ENCODE measurements around the gene CIDEC.

The CIDEC gene, protein sequence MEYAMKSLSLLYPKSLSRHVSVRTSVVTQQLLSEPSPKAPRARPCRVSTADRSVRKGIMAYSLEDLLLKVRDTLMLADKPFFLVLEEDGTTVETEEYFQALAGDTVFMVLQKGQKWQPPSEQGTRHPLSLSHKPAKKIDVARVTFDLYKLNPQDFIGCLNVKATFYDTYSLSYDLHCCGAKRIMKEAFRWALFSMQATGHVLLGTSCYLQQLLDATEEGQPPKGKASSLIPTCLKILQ

DNA sequence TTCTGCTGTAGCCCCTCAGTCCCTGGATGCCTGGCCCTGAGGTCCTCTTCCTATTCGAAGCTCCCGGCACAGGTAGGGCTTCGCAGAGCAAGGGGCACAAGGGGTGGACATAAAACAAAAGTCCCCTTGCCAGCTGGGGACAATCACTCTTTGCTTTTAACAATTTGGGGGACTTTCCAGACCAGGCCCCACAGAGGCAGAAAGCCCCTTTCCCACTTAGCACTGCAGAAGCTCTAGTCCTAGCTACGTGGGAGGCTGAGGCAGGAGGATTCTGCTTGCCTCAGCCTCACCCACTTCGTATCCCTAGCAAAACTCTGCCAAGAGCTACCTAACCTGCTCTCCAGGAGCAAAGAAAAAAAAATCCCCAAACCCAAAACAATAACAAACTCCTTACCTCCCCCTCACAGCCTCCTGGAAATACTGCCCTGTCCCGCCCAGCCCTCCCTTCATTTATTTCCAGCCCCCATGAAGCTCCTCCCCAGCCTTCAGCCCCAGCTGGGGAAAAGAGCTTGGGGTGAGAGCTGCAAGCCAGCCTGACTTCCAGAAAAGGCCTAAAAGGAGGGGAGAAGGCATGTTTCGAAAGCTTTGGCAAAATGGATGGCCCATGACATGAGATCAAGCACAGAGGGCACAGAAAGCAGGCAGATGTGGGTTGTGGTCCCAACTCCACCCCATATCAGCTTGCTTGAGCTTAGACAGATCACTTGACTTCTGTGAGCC lies at the start of gene CIDEC:
TSS of gene CIDEC (minus strand) at position 424 of the 720 bp plus-strand sequence. CDS start 1,767 bp downstream, outside the sequence.
- DNase-seq: no peak

DNA sequence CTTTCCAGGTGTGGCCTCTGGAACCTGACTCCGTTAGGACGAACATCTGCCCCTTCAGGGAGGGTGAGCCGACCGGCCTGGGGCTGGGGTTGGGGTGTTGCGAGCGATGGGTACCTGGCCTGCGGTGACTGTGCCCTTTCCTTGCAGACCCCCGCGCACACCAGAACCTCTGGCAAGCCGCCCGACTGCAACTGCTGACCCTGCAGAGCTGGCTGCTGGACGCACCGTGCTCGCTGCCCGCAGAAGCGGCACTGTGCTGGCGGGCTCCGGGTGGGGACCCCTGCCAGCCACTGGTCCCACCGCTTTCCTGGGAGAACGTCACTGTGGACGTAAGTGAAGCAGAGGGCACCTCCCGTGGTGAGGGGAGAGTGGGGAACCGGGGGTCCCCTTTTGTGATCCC lies 48.1 kb upstream of the CIDEC start:
- DNase-seq: no peak

DNA sequence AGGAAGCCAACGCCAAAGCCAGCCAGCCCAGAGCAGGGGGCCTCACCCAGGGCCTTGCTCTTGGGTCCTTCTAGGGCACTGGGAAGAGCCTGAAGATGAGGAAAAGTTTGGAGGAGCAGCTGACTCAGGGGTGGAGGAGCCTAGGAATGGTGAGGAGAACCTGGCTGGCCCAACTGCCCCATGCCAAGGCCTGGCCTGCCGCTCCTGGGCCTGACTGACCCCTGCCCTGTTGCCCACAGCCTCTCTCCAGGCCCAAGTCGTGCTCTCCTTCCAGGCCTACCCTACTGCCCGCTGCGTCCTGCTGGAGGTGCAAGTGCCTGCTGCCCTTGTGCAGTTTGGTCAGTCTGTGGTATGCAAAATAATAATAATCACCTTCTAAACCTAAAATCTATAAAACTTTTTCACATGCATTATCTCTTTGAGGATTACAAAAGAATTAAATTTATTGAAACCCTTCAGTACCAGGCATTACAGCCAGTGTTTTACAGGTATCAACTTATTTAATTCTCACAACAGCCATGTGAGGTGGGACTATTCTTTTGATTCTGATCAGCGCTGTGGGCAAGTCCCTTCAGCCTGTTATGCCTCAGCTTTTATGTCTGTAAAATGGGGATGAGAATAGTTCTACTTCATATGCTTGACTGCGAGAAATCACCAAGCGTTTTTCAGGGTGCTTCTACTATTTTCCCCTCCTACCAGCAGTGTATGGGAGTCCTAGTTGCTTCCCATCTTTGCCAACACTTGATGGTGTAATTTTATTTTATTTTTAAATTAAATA lies 38.4 kb upstream of the CIDEC start:
- DNase-seq: no peak

DNA sequence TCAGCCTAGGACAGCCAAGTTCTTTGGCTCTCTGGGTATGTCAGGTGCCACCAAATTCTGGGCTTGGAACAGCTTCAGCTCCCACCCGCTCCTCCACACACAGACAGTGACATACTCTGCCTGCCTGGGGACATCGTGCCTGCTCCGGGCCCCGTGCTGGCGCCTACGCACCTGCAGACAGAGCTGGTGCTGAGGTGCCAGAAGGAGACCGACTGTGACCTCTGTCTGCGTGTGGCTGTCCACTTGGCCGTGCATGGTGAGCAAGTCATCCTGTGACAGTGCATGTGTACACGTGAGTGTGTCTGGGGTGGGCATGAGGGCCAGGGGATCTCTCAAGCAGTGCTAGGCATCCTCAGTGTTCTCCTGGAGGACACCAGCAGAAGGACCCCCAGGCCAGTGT lies 37.8 kb upstream of the CIDEC start:
- no peak for DNase-seq

DNA sequence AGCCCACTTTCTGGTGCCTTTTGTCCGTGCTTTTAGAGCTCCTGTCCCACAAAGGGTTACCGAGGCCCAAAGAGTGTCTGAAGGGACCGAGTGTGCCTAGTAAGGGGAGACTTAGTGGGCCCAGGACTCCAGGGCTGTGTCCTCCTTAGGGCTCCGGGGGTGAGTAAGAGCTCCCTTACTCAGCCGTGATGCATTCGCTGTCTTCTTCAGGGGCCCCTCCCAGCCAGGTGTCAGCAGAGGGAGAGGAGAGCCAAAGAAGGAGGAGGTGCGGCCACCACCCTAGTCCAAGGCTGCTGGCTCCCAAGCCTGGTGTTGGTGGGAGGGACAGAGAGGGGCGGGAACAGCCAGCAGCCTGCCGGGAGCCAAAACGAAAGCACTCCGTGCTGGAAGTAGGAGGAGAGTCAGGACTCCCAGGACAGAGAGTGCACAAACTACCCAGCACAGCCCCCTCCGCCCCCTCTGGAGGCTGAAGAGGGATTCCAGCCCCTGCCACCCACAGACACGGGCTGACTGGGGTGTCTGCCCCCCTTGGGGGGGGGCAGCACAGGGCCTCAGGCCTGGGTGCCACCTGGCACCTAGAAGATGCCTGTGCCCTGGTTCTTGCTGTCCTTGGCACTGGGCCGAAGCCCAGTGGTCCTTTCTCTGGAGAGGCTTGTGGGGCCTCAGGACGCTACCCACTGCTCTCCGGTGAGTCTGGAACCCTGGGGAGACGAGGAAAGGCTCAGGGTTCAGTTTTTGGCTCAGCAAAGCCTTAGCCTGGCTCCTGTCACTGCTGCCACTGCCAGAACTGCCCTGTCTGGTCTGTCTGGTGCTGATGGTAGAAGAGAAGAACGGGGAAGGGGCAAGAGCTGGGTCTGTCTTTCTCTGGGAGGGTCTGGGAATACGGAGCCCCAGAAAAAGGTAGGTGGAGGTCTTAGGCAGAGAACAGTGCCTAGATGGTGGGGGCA lies 37.0 kb upstream of the CIDEC start, which contains the start of gene IL17RC:
TSS of gene IL17RC (plus strand) at position 365 of the 947 bp plus-strand sequence. CDS start at position 583, 218 bp downstream.
- DNase-seq: no peak

DNA sequence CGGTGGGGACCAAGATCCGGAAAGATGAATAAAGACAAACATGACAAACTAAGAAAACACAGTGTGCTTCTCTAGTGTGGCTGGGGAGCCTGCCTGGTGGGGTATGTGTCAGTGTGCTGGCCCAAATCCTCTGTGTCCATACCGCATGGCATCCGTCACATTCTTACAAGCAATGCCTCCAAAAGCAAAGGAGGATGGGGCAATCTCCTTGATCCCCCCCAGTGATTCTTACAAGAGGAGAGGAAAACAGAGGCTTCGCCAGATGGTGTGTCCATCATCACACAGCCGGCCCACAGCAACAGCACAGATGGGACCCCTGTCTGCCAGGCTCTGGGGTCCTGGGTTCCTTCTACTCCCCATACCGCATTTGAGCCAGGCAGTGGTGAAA lies 36.3 kb upstream of the CIDEC start:
- no peak for DNase-seq

DNA sequence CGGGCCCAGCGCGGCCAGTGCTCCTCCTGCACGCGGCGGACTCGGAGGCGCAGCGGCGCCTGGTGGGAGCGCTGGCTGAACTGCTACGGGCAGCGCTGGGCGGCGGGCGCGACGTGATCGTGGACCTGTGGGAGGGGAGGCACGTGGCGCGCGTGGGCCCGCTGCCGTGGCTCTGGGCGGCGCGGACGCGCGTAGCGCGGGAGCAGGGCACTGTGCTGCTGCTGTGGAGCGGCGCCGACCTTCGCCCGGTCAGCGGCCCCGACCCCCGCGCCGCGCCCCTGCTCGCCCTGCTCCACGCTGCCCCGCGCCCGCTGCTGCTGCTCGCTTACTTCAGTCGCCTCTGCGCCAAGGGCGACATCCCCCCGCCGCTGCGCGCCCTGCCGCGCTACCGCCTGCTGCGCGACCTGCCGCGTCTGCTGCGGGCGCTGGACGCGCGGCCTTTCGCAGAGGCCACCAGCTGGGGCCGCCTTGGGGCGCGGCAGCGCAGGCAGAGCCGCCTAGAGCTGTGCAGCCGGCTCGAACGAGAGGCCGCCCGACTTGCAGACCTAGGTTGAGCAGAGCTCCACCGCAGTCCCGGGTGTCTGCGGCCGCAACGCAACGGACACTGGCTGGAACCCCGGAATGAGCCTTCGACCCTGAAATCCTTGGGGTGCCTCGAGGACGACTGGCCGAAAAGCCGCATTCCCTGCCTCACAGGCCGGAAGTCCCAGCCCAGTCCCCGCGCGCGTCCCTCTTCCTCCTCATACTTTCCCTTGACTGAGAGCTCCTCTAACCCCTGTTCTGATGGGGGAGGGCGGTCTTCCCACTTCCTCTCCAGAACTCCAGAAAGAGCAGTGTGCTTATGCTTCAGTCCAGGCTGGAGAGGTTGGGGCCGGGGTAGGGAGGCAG lies 35.4 kb upstream of the CIDEC start:
- DNase-seq: no peak

DNA sequence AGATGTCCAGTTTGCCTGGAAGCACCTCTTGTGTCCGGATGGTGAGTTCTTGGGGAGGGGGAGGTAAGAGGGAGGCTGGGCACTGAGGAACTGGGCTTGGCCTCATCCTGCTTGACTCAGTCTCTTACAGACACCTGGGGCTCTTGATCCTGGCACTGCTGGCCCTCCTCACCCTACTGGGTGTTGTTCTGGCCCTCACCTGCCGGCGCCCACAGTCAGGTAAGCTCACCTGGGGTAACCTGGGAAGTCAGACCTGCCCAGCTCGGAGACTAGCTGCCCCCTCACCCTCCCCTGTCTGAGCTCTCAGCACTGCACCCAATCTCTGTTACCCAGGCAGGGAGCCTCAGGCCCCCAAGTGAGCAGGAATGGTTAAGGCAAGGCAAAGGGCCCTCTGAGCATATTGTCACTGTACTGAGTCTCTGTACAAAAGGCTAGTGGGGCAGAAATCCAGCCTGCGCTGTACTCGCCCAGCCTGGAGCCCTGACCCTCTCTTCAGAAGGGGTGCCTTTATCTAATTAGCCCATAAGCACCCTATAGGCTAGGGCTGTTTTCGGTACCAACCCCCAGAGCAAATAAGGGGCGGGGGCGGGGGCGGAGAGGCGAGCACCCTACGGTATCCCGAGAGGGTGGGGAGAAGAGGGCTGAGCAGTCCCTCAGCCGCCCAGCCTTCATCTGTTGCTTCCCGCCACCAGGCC lies 34.7 kb upstream of the CIDEC start:
- no peak for DNase-seq

DNA sequence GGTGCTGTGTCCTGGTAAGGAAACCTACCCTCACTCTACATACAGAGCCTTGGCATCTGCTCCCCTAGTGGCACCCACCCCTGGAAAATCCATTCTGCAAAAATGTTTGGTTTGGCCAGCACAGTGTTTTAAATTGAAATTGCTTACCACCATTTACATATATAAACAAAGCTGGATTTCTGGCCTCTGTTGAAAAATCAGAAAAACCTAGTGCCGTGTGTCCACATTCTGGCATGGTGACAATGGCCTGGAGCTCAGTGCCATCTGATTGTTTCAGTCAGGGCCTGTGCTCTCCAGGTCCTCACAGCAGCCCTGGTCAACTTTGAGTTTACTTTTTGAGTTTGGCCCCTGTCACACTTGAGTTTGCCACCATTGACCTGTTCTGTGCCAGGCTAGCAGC lies 34.0 kb upstream of the CIDEC start:
- no peak for DNase-seq

DNA sequence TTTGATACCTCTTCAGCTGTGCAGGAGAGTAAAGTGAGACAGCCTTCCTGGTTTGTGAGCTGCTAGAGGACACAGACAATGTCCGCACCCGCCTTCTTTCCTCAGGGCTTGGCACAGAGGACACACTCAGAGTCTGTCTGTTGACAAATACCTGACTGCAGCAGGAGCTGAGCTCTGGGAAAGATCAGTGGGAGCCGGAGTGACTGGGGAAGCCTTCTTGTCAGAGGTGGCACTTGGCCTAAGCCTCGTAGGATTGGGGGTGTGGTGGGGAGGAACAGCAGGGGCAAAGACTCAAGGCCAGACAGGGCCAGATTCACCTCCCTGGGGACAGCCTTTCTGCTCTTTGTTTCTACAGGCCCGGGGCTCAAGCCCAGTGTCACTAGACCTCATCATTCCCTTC lies 33.5 kb upstream of the CIDEC start:
- no peak for DNase-seq

DNA sequence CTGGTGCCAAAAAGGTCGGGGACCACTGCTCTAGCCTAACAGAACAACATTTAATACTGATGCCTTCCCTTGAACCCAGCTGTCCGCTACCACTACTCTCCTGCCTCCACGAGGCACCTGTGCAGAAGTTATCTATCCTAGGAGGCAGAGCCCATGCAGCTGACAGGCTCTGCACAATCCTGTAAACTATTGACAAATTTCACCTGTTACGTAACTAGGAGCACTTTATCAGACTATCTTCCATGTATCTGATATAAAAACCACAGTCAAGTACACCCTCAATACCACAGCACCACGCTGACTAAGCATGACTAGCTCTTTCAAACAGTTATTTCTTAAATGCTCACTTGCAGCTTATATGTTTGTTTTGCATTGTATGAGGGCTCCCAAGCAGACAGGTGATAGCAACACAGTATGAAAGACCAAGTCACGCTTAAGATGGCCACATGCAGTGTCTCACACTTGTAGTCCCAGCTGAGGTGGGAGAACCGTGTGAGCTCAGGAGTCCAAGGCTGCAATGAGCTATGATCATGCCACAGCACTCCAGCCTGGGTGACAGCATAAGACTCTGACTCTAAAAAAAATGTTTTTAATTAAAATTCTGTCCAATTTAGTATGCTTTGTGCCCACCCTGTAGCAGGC lies 32.4 kb upstream of the CIDEC start:
- DNase-seq: no peak

DNA sequence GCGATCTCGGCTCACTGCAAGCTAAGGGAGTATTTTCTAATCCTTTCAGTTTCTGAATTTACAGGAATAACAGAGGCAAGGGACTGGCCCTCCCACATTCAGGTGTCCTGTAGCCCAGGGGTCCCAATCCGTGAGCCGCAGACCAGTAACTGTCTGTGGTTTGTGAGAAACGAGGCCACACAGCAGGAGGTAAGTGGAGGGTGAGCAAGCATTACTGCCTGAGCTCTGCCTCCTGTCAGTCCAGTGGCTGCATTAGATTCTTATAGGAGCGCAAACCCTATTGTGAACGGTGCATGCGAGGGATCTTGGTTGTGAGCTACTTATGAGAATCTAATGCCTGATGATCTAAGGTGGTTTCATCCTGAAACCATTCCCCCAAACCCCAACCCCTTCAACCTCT lies 31.8 kb upstream of the CIDEC start:
- no peak for DNase-seq

DNA sequence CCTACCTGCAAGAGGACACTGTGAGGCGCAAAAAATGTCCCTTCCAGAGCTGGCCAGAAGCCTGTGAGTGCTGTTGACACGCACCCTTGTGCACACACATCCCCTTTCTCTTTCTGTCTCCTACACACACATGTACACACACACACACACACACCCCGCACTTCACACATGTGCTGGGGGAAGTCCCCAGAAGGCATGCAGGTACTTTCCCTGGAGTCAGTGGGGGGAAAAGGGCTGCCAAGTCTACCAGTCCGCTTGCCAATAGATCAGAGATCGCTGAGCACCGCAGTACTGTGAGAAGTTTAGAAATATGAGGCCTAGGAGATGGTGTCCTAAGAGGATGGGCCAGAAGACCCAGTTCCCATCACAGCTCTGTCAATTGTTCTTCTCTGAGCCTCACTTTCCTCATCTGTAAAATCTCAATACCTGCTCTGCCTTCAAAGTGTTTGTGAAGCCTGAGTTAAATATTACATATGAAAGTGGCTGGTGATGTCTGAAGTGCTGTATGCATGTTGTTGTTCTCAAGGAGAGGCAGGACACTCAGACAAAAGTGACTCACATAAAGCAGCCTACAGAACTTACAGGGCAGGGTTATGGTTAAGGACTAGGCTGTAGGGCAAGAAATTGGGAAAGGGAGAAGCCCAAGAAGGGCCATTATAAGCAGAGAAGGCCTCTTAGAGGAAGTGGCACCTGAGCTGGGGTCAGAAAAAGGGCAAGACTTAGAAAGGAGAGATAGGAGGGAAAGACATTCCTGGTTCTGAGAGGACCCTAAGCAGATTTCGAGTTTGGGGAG lies 29.4 kb upstream of the CIDEC start:
- DNase-seq: no peak

DNA sequence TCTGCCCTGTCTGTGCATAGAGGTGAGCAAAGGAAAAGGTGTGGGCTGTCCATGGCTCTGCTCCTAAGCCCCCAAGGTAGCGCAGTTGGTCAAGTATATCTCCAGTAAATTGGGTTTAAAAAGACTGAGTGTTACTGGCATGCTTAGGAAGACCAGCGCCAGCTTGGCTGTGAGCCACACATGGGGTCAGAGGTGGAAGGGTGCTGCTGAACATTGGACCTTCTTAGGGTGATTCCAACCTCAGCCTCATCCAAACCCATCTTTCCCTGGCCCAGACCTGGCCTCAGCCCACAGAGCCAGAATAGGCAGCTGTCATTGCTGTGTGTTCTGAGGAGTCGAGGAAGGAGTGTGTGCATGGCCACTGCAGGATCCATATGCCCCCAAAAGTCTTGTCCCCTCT lies 28.2 kb upstream of the CIDEC start:
- no peak for DNase-seq

DNA sequence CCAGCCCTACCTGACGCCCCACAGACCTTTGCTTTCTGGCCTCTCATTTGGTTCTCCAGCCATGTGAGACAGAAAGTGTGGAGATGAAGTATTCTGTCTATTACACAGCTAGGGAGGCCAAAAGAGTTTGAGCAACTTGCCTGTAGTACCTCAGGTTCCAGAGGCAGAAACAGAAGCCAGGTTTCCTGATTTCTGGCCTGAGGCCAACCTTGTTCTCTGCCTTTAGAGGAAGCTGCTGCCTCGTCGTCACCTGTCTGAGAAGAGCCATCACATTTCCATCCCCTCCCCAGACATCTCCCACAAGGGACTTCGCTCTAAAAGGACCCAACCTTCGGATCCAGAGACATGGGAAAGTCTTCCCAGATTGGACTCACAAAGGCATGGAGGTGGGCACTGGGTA lies 26.4 kb upstream of the CIDEC start:
- DNase-seq: no peak

DNA sequence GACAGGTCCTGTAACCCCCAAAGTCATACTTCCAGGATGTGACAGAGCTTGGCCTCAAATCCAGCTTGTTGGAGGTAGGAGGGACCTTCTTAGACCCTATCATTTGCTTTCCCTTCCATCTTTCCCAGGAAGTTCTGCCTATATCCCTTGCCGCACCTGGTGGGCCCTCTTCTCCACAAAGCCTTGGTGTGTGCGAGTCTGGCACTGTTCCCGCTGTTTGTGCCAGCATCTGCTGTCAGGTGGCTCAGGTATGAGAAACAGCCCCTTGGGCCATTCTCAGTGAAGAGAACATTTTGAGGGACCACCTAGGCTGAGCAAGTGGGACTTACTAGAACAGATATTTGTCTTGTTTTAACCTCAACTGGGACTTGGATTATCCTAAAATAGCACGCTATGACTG lies 23.9 kb upstream of the CIDEC start:
- no peak for DNase-seq

DNA sequence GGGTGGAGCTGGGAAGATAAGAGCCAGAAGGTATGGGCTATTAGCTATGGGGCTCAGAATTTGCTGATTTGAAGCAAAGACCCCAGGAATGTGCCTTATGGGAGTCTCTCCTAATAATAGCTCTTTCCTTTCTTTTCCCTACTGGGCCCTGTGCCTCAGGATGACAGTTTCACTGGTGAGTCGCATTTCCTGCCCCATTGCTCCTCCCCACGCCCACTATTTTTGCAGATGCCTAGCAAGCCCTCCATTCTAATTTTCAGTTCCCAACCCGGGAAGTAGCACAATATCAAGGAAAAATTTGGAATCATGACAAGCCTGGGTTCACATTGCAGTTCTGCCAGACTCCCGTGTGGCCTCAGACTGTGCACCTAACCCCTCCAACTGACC lies 23.2 kb upstream of the CIDEC start:
- DNase-seq: no peak

DNA sequence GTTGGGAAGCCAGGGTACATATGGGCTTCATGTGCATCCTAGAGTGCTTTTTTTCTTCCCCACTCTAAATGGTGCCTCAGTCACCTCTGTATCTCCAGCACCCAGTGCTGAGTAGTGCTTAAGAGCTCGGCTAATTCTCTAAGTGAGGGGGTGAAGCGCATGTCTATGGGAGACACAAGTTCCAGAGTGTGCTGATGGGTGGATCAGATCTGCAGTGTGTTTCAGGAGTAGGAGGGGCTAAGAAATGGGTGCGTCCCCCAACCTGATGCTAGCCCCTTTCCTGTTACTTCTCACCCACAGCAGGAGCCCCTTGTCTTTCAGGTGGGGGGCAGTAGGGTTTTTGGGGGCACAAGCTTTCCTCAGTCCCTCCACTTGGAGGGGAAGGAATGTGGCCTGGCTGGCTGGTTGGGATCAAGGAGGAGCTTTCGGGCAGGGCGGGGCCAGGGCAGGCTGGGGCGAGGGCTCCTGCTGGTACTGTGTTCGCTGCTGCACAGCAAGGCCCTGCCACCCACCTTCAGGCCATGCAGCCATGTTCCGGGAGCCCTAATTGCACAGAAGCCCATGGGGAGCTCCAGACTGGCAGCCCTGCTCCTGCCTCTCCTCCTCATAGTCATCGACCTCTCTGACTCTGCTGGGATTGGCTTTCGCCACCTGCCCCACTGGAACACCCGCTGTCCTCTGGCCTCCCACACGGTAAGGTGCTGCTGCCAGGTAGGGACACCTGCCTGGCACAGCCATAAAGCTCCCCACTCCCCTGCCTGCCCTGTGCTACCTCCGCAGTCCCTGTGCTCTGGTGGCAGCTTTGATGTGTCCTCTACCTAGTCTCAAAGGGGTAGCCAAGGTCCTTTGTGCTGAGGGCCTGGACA lies 22.6 kb upstream of the CIDEC start, which contains the start of gene IL17RE:
TSS of gene IL17RE (plus strand) at position 477 of the 866 bp plus-strand sequence. CDS start at position 562, 85 bp downstream.
- DNase-seq: no peak

DNA sequence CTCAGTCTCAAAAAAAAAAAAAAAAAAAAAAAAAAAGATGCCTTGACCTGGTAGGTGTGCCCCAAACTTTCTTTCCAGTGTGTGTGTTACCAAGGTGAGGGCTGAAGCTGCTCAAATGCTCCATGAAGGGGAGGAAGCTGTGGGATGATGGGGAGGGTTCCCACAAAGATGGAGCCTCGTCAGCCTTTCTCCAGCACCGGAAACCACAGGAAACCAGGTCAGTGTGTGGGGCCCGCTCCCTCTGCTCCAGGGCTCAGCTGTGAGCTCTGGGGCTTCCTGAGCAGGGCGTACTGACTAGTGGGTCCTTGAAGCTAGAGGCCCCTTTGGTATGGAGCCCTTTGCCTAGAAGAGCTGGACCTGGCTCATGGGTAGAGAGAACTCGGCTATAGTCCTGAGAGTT lies 21.9 kb upstream of the CIDEC start:
- no peak for DNase-seq
